ENCODE measurements around the gene RRP15. TPM values are rescaled to one million over a fixed set of nuclear protein-coding genes. Genes with fewer than 3 reads are reported as not detected.

The RRP15 gene
- polyA plus RNA-seq, 3 donors = 0.81 to 7.6 (median 4.6) TPM

- intact Hi-C loops (cut with micrococcal nuclease) = loop anchor here (5.0 to 10.0 kb wide), 4 partner anchors 121 to 1238 kb away; partner anchors contain the start of gene LYPLAL1 (in 1 of the 2)
- peaks cover 10% of the 10 kb centered on the region in 2 donors for H3K36me3 Mint-ChIP-seq
- Histone ChIP-seq H3K9ac (ENCODE audit: insufficient read depth, low read length, poor library complexity, severe bottlenecking) (peak overlapping the region; percentile 48), H3K4me3 (replicated peaks in 1 of 3; ENCODE audit: low read depth in 2 of 3, low read length in 3 of 3) (peak overlapping the region; percentile 32 to 78 (median 39)), H3K36me3 (replicated peaks in 1 of 2; ENCODE audit: control insufficient read depth in 1 of 2, insufficient read depth in 2 of 2, low read length in 2 of 2) (no peaks in the 10 kb centered on the region), H3K27ac (ENCODE audit: low read depth in 1 of 2, low read length in 2 of 2) (no peak overlapping the region), H3K4me2 (replicated peaks; ENCODE audit: extremely low read depth, low read length, poor library complexity, severe bottlenecking) (peak overlapping the region; percentile 86), H3K79me2 (ENCODE audit: insufficient read depth, low read length) (no peaks in the 10 kb centered on the region), H4K20me1 (ENCODE audit: insufficient read depth, low read length) (no peaks in the 10 kb centered on the region), H3K27me3 (ENCODE audit: control insufficient read depth in 2 of 2, insufficient read depth in 2 of 2, low read length in 2 of 2) (peaks cover 63 to 67% of the 10 kb centered on the region in 2 donors), H3K9me3 (replicated peaks in 1 of 2; ENCODE audit: control insufficient read depth in 1 of 2, insufficient read depth in 1 of 2, low read length in 2 of 2) (no peaks in the 10 kb centered on the region), H3K4me1 (ENCODE audit: control insufficient read depth in 1 of 2, insufficient read depth in 2 of 2, low read length in 2 of 2) (peaks cover 38 to 44% of the 10 kb centered on the region in 2 donors), H2AFZ (ENCODE audit: insufficient read depth, low read depth, low read length, poor library complexity, severe bottlenecking) (peak overlapping the region; percentile 75)
- H3K9me3 Mint-ChIP-seq = peaks cover 0 to 12% (median 7%) of the 10 kb centered on the region in 7 donors
- H3K4me1 Mint-ChIP-seq = peaks cover 36% of the 10 kb centered on the region
- no peak for TF ChIP-seq CTCF (IDR thresholded peaks at IDR 0.05)
- peak overlapping the region; percentile 7 to 38 (median 32) for H3K27ac Mint-ChIP-seq
- peak in 2 of 3 donors; percentile 11 to 31 for DNase-seq
- WGBS (ENCODE audit: insufficient coverage) = under 1% methylated on average over 34 of the region's 39 CpGs
- H3K4me3 Mint-ChIP-seq = no peak overlapping the region
- peaks cover 12 to 43% (median 14%) of the 10 kb centered on the region in 3 donors for H3K27me3 Mint-ChIP-seq (ENCODE audit: low read depth in 3 of 3)
Measured at GRCh38 chr1:218346391-218347204, 61.5 kb downstream of the RRP15 start.

GRCh38 chr1:218347336-218347722 lies 62.2 kb downstream of the RRP15 start:
- Histone ChIP-seq H3K27me3 (ENCODE audit: control insufficient read depth in 2 of 2, insufficient read depth in 2 of 2, low read length in 2 of 2) (peaks cover 63 to 67% of the 10 kb centered on the region in 2 donors), H3K4me2 (replicated peaks; ENCODE audit: extremely low read depth, low read length, poor library complexity, severe bottlenecking) (peak overlapping the region; percentile 86), H3K9ac (ENCODE audit: insufficient read depth, low read length, poor library complexity, severe bottlenecking) (no peak overlapping the region), H3K36me3 (replicated peaks in 1 of 2; ENCODE audit: control insufficient read depth in 1 of 2, insufficient read depth in 2 of 2, low read length in 2 of 2) (no peaks in the 10 kb centered on the region), H3K9me3 (replicated peaks in 1 of 2; ENCODE audit: control insufficient read depth in 1 of 2, insufficient read depth in 1 of 2, low read length in 2 of 2) (no peaks in the 10 kb centered on the region), H4K20me1 (ENCODE audit: insufficient read depth, low read length) (no peaks in the 10 kb centered on the region), H3K27ac (ENCODE audit: low read depth in 1 of 2, low read length in 2 of 2) (no peak overlapping the region), H3K4me3 (replicated peaks in 1 of 3; ENCODE audit: low read depth in 2 of 3, low read length in 3 of 3) (peak overlapping the region in 1 of 3 experiments; percentile 78), H3K4me1 (ENCODE audit: control insufficient read depth in 1 of 2, insufficient read depth in 2 of 2, low read length in 2 of 2) (peaks cover 46 to 51% of the 10 kb centered on the region in 2 donors), H3K79me2 (ENCODE audit: insufficient read depth, low read length) (no peaks in the 10 kb centered on the region), H2AFZ (ENCODE audit: insufficient read depth, low read depth, low read length, poor library complexity, severe bottlenecking) (no peak overlapping the region)
- Mint-ChIP-seq H3K4me1 (peaks cover 40% of the 10 kb centered on the region), H3K4me3 (peak overlapping the region in 1 of 2 donors; percentile 7), H3K27me3 (ENCODE audit: low read depth in 3 of 3) (peaks cover 13 to 40% (median 15%) of the 10 kb centered on the region in 3 donors), H3K9me3 (peaks cover 0 to 12% (median 7%) of the 10 kb centered on the region in 7 donors), H3K27ac (peak overlapping the region in 2 of 7 donors; percentile 7 to 38), H3K36me3 (peaks cover 10% of the 10 kb centered on the region in 2 donors)
- no peak for DNase-seq
- WGBS (ENCODE audit: insufficient coverage) = 0% methylated on average over 7 of the region's 14 CpGs
- no peak for TF ChIP-seq CTCF (IDR thresholded peaks at IDR 0.05)
- intact Hi-C loops (cut with micrococcal nuclease) = loop anchor here (5.0 to 10.0 kb wide), 4 partner anchors 120 to 1237 kb away; partner anchors contain the start of gene LYPLAL1 (in 1 of the 2)

Measured in CD14-positive monocyte (primary cell).